Esophagus (tissue), 2 donors: ENCODE results near the gene PPFIA4. TPM values are rescaled to one million over a fixed set of nuclear protein-coding genes. Genes with fewer than 3 reads are reported as not detected.

Source experiments
- H3K27ac ChIP-seq, 2 donors: one replicate each; pipeline ENCODE4 v1.5.1; 2013; ENCODE audit warnings: low read depth in 2 of 2, mild to moderate bottlenecking in 2 of 2, inconsistent platforms in 1 of 2, low read length in 1 of 2, moderate library complexity in 1 of 2
- H3K27me3 ChIP-seq, 2 donors: one replicate each; pipeline ENCODE4 v1.6.1; 2013; ENCODE audit warnings: low read length in 2 of 2, control low read depth in 1 of 2, mild to moderate bottlenecking in 1 of 2; ENCODE audit not compliant: insufficient read depth in 2 of 2, control insufficient read depth in 1 of 2
- H3K36me3 ChIP-seq, 2 donors: one replicate each; pipeline ENCODE4 v1.6.1; 2013; ENCODE audit warnings: low read length in 1 of 2; ENCODE audit not compliant: control insufficient read depth in 2 of 2, insufficient read depth in 2 of 2
- H3K4me1 ChIP-seq, 2 donors: one replicate each; pipeline ENCODE4 v1.6.1; 2013; ENCODE audit warnings: low read length in 1 of 2; ENCODE audit not compliant: control insufficient read depth in 2 of 2, insufficient read depth in 2 of 2
- H3K4me3 ChIP-seq, 2 donors: one replicate each; pipeline ENCODE4 v1.5.1; 2013; ENCODE audit warnings: low read length in 2 of 2, mild to moderate bottlenecking in 2 of 2, low read depth in 1 of 2, moderate library complexity in 1 of 2
- H3K9me3 ChIP-seq, 2 donors: one replicate each; pipeline ENCODE4 v1.6.1; 2013; ENCODE audit warnings: mild to moderate bottlenecking in 2 of 2, low read depth in 1 of 2, low read length in 1 of 2, moderate library complexity in 1 of 2; ENCODE audit not compliant: control insufficient read depth in 2 of 2, insufficient read depth in 1 of 2
- WGBS, 2 donors: extraction: QIAGEN DNeasy Blood & Tissue Kit; methylation state at CpG; one replicate each; pipeline ENCODE4 v1.1.7; 2013; 5-methylcytosine and 5-hydroxymethylcytosine counted together
- polyA plus RNA-seq, 2 donors: library from polyadenylated mRNA; stranded (reverse); fragments of 200-250 nt; gene quantifications; one replicate each; pipeline ENCODE4 v1.2.3, GENCODE V29; 2013
- donor health status: healthy with polysubstance abuse.
- donor health status: Bipolar disorder and iron deficiency.

Gene PPFIA4
- polyA plus RNA-seq, 2 donors = 0.84 to 4.1 TPM

DNA sequence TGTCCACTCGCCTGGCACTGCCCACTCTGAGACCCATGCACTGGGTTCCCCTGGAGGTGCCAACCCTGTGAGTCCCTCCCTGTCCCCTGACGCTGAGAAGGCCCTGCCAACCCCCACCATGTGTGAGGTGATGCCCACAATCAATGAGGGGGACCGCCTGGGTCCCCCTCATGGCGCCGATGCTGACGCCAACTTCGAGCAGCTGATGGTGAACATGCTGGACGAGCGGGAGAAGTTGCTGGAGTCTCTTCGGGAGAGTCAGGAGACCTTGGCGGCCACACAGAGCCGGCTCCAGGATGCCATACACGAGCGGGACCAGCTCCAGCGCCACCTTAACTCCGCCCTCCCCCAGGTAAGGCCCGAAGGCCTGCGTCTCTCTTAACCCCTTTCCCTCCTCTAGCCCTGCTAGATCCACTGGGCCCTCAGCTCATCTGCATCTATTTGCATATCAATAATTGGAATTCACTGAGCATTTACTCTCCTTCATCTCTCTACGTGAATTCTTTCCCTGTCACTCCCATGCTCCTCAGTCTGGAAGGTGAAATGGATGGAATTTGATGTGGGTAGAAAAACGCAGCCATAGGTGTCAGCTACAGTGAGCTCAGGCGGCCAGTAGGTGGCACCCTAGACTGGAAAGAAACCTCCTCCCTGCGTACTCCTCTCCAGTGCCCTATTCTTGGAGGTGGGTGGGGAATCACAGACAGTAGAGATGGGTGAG is 12.8 kb downstream of the PPFIA4 start:
- Histone ChIP-seq H3K27ac (no peak overlapping the region), H3K27me3 (no peaks in the 10 kb centered on the region)

DNA sequence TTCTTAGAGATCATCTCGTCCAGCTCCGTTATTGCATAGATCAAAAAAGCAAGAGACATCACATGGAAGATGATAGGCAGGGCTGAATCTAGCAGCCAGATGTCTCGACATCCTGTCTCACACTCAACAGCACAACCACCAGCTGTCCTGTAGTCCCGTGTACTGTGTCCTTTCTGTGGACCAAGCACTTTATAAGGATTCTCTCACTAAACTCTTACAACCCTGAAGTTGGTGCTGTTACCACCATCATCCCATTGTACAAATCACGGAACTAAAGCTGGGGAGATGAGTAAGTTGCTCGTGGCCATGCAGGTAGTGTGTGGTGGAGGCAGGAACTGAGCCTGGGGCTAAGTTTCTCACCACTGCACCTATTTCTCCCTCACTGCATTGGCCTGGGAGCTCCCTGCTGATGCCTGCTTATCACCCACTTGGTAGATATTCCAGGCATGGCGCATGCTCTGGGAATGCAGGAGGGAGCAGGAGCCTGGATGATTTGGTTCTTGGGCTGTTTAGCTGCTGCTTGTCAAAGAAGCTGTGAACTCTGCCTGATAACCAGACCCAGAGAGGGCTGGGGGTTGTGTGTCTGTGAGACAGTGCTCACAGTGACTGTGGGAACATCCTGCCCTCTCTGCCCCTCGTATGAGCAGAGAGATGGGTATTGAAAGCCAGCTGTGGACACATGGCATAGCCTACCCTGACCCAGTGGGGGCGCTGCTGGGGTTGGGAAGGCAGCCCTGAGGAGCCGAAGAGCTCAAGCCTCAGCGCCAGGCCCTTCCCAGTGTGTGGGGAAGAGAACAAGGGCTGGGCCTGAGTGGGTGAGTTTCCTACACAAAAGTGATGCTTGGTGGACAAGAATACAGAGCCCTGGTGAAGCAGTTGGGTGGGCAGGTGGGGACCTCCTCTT is 13.6 kb downstream of the PPFIA4 start:
- Histone ChIP-seq H3K4me1 (no peaks in the 10 kb centered on the region), H3K4me3 (no peak overlapping the region), H3K27ac (no peak overlapping the region), H3K9me3 (no peaks in the 10 kb centered on the region), H3K27me3 (no peaks in the 10 kb centered on the region), H3K36me3 (no peaks in the 10 kb centered on the region)
- 53 to 55% methylated on average over 11 of the region's 11 CpGs for WGBS, 2 donors

More for the DNA sequence above, 12.8 kb downstream of the PPFIA4 start:
- WGBS, 2 donors = 51 to 52% methylated on average over 22 of the region's 22 CpGs
- H3K9me3 ChIP-seq = no peaks in the 10 kb centered on the region
- H3K36me3 ChIP-seq = no peaks in the 10 kb centered on the region
- H3K4me3 ChIP-seq = no peak overlapping the region
- no peaks in the 10 kb centered on the region for H3K4me1 ChIP-seq

DNA sequence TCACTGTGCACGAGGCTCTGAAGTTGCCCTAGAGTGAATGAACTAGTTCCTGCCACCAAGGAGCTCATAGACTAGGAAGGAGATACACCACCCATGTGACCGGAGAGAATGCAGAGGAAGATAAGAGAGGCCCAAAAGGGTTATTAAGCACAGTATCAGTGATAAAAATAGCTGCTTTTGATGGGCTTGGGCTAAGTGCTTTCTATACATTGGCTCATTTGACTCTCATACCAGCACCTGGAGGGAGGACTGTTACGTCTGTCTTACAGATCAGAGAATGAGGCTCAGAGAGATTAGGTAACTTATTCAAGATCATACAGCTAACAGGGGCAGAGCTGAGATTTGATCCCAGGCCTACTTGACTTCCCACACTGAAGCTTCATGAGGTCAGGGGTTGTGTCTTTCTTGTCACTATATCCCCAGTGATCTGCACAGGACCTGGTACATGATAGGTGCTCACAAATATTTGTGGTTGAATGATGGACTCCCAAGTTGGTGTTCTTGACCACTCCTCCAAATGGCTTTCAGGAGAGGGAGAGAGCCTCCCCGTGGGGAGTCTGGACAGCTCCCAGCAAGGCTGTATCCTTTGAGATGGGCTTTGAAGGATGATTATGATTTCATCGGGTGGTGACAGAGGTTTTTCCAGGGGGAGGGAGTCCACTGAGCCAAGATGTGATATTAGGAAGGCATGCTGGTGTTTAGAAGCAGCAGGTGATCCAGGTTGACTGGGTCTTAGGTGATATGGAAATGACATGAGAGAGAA is 14.4 kb downstream of the PPFIA4 start:
- H3K9me3 ChIP-seq = no peaks in the 10 kb centered on the region
- 54 to 55% methylated on average over 5 of the region's 5 CpGs for WGBS, 2 donors
- H3K4me3 ChIP-seq = no peak overlapping the region
- H3K36me3 ChIP-seq = no peaks in the 10 kb centered on the region
- no peaks in the 10 kb centered on the region for H3K4me1 ChIP-seq
- H3K27me3 ChIP-seq = no peaks in the 10 kb centered on the region
- no peak overlapping the region for H3K27ac ChIP-seq

DNA sequence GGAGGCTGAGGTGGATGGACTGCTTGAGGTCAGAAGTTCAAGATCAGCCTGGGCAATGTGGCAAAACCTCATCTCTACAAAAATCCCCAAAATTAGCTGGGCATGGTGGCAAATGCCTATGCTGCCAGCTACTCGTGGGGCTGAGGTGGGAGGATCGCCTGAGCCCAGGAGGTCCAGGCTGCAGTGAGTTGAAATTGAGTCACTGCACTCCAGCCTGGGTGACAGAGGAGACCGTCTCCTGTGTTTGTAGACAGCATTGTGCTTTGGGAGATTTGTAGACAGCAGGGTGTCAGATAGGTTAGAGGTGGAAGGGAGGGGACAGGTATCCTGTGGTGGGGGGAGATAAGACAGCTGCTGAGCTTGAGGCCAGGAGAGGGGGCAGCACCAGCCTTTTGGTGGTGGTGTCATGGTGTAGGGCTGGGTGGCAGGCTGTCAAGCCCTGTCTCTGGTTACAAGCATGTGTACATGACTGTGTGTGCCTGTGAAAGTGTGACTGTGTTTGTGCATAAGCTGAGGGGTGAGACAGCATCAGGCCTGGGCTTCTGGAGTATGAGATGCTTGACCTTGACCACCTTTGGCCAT is 15.2 kb downstream of the PPFIA4 start:
- WGBS, 2 donors = 72 to 80% methylated on average over 3 of the region's 3 CpGs
- Histone ChIP-seq H3K27me3 (no peaks in the 10 kb centered on the region), H3K4me3 (no peak overlapping the region), H3K4me1 (no peaks in the 10 kb centered on the region), H3K36me3 (no peaks in the 10 kb centered on the region), H3K27ac (no peak overlapping the region), H3K9me3 (no peaks in the 10 kb centered on the region)

DNA sequence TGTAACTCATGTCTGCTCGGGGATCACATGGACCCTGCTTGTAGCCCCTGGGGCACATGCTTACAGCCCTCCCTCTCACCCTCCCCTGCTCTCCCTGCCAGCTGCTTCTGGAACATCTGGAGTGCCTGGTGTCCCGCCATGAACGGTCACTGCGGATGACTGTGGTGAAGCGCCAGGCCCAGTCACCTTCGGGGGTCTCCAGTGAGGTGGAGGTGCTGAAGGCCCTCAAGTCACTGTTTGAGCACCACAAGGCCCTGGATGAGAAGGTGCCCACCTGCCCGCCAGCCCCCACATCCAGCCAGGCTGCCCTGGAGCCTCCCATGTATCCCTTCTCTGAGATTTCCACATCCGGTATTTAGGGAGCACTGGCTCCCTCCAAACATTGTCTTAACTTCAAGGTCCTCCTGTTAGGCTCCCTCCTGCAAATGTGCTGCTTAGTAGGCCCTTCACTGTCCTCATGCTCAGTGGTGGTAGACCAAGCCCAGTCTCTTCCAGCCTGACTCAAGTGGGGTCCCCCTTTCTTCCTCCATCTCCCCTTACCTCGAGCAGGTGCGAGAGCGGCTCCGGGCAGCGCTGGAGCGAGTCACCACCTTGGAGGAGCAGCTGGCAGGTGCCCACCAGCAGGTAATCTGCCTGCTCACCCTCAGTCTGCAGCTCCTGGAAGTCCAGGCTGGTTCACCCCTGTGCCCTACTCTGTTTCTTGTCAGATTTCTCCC is 17.7 kb downstream of the PPFIA4 start:
- Histone ChIP-seq H3K27me3 (no peaks in the 10 kb centered on the region), H3K36me3 (no peaks in the 10 kb centered on the region), H3K9me3 (no peaks in the 10 kb centered on the region), H3K4me1 (no peaks in the 10 kb centered on the region), H3K27ac (no peak overlapping the region), H3K4me3 (no peak overlapping the region)
- 93 to 94% methylated on average over 14 of the region's 14 CpGs for WGBS, 2 donors

DNA sequence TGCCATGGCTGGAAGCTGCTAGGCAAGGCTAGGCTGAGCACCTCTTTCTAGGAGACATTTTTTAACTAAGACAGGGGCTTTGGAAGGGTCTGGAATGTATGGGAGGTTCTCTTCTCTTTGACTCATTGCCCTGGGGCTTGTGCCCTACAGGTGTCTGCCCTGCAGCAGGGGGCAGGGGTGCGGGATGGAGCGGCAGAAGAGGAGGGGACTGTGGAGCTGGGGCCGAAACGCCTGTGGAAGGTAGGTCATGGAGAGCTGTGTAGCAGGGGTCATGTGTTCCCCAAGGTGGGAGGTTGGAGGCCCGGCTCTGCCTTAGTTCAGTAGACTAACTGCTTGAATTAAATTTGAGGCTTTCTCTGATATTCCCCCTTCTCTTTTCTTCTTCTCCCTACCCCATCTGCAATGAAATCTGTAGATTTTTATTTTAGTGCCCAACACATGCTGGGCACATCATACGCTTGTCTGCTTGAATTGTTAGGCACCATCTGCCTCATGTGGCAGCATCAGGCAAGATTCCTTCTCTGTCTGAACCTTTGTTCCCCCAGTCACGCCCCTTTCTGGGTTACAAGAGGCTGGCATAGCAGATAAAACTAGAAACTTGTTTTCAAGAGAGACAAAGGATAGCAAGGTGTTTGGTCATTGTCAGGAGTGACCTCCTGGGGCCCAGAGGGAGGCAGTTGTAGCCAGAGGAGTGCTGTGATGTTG is 18.4 kb downstream of the PPFIA4 start:
- Histone ChIP-seq H3K9me3 (no peaks in the 10 kb centered on the region), H3K27me3 (no peaks in the 10 kb centered on the region), H3K4me1 (no peaks in the 10 kb centered on the region), H3K36me3 (no peaks in the 10 kb centered on the region), H3K27ac (no peak overlapping the region), H3K4me3 (no peak overlapping the region)
- 85 to 91% methylated on average over 7 of the region's 7 CpGs for WGBS, 2 donors

DNA sequence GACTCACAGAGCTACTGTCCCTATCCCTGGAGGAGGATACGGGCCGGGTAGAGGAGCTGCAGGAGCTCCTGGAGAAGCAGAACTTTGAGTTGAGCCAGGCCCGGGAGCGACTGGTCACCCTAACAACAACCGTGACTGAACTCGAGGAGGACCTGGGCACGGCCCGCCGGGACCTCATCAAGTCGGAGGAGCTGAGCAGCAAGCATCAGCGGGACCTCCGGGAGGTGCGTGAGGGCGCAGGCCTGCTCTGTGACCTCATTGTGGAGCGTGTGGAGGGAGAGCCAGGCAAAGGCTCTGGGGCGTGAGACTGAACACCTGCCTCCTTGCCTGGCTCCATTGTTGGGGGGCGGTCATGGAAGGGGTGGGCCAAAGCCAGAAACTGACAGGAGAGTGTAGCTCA is 19.0 kb downstream of the PPFIA4 start:
- H3K36me3 ChIP-seq = no peaks in the 10 kb centered on the region
- no peaks in the 10 kb centered on the region for H3K9me3 ChIP-seq
- H3K4me1 ChIP-seq = no peaks in the 10 kb centered on the region
- whole genome bisulfite sequencing, 2 donors = 90 to 93% methylated on average over 17 of the region's 17 CpGs
- H3K4me3 ChIP-seq = no peak overlapping the region
- no peaks in the 10 kb centered on the region for H3K27me3 ChIP-seq
- no peak overlapping the region for H3K27ac ChIP-seq

DNA sequence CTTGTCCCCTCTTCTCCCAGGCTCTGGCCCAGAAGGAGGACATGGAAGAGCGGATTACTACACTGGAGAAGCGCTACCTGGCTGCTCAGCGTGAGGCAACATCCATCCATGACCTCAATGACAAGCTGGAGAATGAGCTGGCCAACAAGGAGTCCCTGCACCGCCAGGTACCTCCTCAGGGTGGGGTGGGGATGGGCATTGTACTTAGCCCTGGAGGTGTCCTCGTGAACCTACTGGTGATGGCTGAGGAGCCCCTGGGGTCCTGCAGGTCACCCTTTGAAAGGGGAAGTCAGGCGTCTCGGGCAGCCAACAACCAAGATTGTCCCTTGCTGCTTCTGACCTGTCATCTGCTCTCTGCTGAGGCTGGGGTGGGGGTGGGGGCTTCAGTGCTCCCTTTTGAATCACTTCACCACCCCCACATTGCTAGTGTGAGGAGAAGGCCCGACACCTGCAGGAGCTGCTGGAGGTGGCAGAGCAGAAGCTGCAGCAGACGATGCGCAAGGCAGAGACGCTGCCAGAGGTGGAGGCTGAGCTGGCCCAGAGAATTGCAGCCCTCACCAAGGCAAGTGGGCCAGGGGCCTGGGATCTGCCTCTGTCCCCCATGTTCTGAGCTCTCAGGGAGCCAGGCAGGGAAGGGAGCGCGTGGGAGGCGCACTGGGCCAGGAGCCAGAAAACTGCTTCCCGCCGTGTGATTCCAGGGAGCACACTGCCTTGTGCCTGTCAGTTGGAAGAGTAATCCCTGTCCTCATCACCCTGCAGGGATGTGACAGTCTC is 19.7 kb downstream of the PPFIA4 start:
- WGBS, 2 donors = 75 to 81% methylated on average over 16 of the region's 16 CpGs
- Histone ChIP-seq H3K4me3 (no peak overlapping the region), H3K27ac (no peak overlapping the region), H3K36me3 (no peaks in the 10 kb centered on the region), H3K9me3 (no peaks in the 10 kb centered on the region), H3K27me3 (no peaks in the 10 kb centered on the region), H3K4me1 (no peaks in the 10 kb centered on the region)
